Natural killer cell treated with Interleukin-12 subunit alpha and Interleukin-12 subunit beta and Interleukin-15 and Interleukin-18, amount 100 ng/mL, for 72 hours (primary cell): ENCODE results near the gene TNFAIP8L3. TPM values are rescaled to one million over a fixed set of nuclear protein-coding genes. Genes with fewer than 3 reads are reported as not detected.
"Not testable (repeated sequence)": the region's sequence is repeated elsewhere in the genome, so short reads cannot be mapped to it uniquely, and the experiment has no call there.

Experiments
- ATAC-seq, 2 donors: fragments of 150-1000 bp; cut with Tn5 transposase in 1 of 2; sonication (Bioruptor Pico), chemical (Tn5 transposase) in 1 of 2; 2 replicates each; pipeline ENCODE4 v1.10.0; 2021
- DNase-seq: peaks from one replicate; pipeline ENCODE4 v3.0.0; 2022; ENCODE audit warnings: low spot score
- H3K27ac Mint-ChIP-seq, 2 donors: 1 replicate in 1 of 2; 2 replicates in 1 of 2; pipeline ENCODE4 v1.8.0; 2022; ENCODE audit warnings: mixed read lengths in 2 of 2, mild to moderate bottlenecking in 1 of 2, moderate library complexity in 1 of 2
- H3K27me3 Mint-ChIP-seq, 2 donors: 1 replicate in 1 of 2; 2 replicates in 1 of 2; pipeline ENCODE4 v1.8.0; 2022; ENCODE audit warnings: mixed read lengths in 2 of 2
- H3K36me3 Mint-ChIP-seq: one replicate; pipeline ENCODE4 v1.8.0; 2022; ENCODE audit warnings: mixed read lengths
- H3K4me1 Mint-ChIP-seq, 2 donors: 1 replicate in 1 of 2; 2 replicates in 1 of 2; pipeline ENCODE4 v1.8.0; 2022; ENCODE audit warnings: low read depth in 2 of 2, mixed read lengths in 2 of 2, mild to moderate bottlenecking in 1 of 2
- H3K4me3 Mint-ChIP-seq: one replicate; pipeline ENCODE4 v1.8.0; 2022; ENCODE audit warnings: mixed read lengths
- H3K9me3 Mint-ChIP-seq: 2 replicates; pipeline ENCODE4 v1.8.0; 2022; ENCODE audit warnings: mixed read lengths
- total RNA-seq, 2 donors: library from RNA; stranded (reverse); gene quantifications; one replicate each; pipeline ENCODE4 v1.2.3, GENCODE V29; 2022

Gene TNFAIP8L3
- total RNA-seq, 2 donors from 2014 or later, result not detected

DNA sequence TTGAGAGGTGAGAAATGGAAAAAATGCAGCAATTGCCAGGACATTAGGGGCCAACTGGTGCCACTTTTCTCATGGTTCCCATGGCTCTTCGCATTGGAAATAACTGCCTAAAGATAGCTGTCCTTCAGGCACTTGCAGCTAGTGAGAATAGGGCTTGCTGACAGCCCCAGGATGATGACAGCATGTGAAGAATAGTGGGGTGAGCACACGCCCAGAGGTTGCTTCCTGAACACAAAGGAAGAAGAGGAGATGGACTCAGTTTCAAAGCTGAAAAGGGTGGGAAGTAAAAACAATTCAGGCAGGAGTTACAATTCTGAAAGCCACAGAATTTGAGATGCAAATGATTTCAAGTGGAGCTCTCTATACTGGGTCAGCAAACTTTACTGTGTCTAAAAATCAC, 45.6 kb downstream of the TNFAIP8L3 start:
- Mint-ChIP-seq H3K4me1 (no peaks in the 10 kb centered on the region), H3K27me3 (peaks cover 14 to 20% of the 10 kb centered on the region in 2 donors), H3K4me3 (no peak overlapping the region), H3K27ac (no peak overlapping the region), H3K36me3 (no peaks in the 10 kb centered on the region), H3K9me3 (no peaks in the 10 kb centered on the region)
- DNase-seq, result no peak
- no peak for ATAC-seq

DNA sequence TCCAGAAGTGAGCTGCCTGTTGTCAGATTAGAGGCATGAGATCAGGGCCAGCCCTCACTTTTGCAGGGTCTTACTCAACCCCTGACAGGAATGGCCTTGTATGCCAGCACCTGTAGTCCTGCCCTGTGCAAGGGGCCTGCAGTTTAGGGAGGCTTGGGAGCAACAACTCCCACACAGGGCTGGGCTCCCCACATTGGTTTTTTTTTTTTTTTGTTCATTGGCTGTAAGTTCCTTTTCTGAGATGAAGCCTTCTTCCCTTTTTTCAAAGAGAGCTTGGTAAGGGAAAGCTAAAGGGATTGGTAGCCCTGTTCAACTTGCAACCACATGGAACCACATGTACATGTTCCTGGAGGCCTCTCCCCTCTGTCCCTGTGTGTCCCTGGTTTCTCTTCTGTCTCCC, 46.4 kb downstream of the TNFAIP8L3 start:
- Mint-ChIP-seq H3K4me1 (no peaks in the 10 kb centered on the region), H3K27me3 (peaks cover 14 to 17% of the 10 kb centered on the region in 2 donors), H3K9me3 (no peaks in the 10 kb centered on the region), H3K36me3 (no peaks in the 10 kb centered on the region), H3K4me3 (no peak overlapping the region), H3K27ac (no peak overlapping the region)
- DNase-seq (no peak), ATAC-seq (peak in 1 of 2 donors; percentile 37)

DNA sequence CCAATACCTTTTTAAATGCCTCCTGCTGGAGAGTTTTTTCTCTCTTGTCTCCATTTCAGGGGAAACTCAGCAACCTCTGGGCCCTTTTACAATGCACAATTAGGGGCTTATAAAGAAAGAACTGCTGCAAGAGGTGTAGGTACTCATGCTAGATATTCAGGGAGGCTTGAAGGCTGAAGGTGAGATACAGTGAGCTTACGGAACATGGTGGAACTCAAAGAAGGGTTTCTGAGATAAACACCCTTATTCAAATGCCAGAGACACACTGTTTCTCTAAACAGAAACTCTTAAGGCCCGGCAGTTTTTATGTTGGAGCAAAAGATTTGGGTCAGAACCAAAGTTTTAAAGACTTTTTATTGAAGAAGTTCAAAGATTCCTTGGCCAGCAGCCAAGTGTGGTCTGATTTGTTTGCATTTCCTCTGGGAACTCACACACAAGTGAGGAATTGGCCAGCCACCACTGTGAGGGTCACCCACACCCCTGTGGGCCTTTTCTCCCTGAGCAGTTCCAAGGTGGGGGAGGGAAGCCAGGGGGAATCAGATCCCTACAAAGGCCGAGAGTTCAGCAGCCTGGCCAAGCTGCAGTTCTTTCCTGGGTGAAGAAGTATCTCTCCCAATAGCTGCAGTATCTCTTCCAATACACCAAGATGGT, 47.8 kb downstream of the TNFAIP8L3 start:
- ATAC-seq (no peak), DNase-seq (no peak)
- H3K27ac Mint-ChIP-seq, result no peak overlapping the region
- no peak overlapping the region for H3K4me3 Mint-ChIP-seq
- H3K4me1 Mint-ChIP-seq, result no peaks in the 10 kb centered on the region
- no peaks in the 10 kb centered on the region for H3K9me3 Mint-ChIP-seq
- peaks cover 6 to 9% of the 10 kb centered on the region in 2 donors for H3K27me3 Mint-ChIP-seq
- H3K36me3 Mint-ChIP-seq, result no peaks in the 10 kb centered on the region

DNA sequence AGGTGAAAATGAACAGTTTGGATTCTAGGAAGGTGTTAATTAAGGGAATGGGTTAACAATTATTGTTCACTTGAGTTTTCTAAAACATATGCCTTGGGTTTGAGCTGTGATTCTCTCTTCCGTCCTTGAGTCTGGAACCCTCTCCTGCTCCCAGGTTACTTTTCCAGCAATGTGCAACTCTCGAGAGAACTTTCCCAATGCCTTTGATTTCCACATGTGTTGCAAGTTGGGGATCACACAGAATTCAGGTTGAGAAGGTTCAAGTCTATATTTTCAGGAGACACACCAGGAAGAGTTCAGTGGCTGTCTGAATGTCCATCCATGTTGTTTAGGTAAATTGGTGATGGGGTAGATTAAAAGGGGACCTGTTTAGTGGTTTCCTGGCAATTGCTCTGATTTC, 48.7 kb downstream of the TNFAIP8L3 start:
- Mint-ChIP-seq H3K36me3 (no peaks in the 10 kb centered on the region), H3K9me3 (no peaks in the 10 kb centered on the region), H3K27ac (no peak overlapping the region)

DNA sequence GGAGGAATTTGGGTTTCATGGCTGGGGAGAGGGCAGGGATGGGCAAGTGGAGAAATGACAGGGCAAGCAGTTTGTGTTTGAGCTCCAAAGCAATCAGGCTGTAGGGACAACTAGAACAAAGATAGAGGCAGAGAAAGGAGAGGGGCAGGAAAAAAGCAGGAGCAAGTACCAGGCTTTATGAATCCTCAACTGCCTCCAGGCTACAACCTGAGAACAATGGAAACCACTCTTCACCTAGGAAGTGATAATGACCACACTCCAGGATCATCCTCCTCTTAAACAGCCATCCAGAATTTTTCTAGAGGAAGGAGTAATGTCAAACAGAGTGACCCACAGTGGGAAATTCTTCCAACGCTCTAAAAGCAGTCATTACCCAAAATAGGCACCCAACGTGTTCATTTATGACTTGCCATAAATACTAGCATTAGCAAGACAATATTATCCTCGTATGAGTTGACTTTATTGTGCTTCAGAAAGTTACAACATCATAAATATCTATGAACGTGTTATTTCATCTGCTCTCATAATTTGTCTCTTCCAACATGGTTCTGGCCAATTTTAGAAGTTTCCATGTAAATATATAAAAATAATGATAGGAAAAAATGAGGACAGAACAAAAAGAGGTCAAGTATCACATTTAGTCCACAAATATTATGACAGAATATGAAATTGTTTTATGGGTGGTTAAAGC, 50.5 kb downstream of the TNFAIP8L3 start:
- Mint-ChIP-seq H3K4me1 (no peaks in the 10 kb centered on the region), H3K36me3 (no peaks in the 10 kb centered on the region), H3K4me3 (no peak overlapping the region), H3K27me3 (peaks cover 0 to 4% of the 10 kb centered on the region in 2 donors), H3K27ac (no peak overlapping the region), H3K9me3 (no peaks in the 10 kb centered on the region)
- no peak for DNase-seq
- ATAC-seq, result no peak

More for the DNA sequence above, 48.7 kb downstream of the TNFAIP8L3 start:
- Mint-ChIP-seq H3K4me1 (no peaks in the 10 kb centered on the region), H3K4me3 (no peak overlapping the region), H3K27me3 (peaks cover 0 to 4% of the 10 kb centered on the region in 2 donors)
- DNase-seq (no peak), ATAC-seq (no peak)

DNA sequence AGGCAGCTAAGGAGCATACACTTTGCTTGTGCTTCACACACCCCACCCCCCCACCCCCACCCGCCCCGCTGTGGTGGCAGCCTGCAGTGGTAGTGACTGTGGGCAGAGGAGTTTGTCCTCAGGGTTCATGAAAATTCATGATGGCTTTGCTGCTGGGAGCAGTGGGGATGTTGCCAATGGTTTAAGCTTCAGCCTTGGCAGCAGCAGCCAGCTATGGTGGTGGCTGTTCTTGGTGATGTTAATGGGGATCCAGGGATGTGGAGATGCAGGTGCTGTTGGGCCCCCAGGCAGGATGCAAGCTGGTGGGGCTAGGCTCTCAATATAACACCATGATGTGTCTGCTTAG, 55.8 kb downstream of the TNFAIP8L3 start:
- H3K4me1 Mint-ChIP-seq, result no peaks in the 10 kb centered on the region
- H3K27ac Mint-ChIP-seq, result no peak overlapping the region
- H3K36me3 Mint-ChIP-seq, result peaks cover 12% of the 10 kb centered on the region
- DNase-seq (no peak), ATAC-seq (no peak)
- peaks cover 5% of the 10 kb centered on the region for H3K9me3 Mint-ChIP-seq
- H3K27me3 Mint-ChIP-seq, result peaks cover 0 to 4% of the 10 kb centered on the region in 2 donors
- no peak overlapping the region for H3K4me3 Mint-ChIP-seq

DNA sequence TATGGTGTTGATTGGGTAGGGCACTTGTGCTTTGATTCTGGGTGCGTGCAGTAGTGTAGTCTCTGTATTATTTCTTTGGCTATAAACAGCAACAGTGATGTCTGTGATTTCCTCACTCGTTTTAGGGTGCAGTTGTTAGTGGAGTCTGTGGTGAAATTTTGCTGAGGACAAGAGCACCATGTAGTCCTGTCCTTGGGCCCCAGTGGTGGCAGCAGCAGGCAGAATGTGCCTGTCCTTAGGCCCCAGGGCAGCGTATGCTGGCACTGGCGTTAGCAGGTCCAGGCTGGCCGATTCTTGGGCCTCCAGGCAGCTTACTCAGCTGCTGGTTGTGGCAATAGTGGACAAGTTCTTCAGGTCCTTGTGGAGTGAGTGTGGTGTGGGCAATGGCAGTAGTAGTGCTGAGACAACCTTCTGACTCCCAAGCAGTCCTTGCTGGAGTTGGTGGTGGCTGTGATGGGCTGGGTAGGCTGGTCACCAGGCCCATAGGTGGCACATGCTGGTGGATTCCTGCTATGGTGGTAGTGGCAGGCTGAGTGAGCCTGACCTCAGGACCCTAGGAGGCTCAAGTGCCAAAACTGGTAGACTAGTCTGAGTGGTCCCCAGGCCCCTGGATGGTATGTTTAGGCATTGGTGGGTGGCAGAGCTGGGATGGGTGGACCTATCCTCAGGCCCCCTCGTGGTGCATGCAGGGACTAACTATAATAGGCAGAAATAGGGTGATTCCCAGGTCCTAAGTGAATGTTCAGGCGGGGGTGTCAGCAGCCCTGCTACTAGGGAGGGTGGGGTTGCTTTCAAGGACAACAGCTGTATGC, 56.3 kb downstream of the TNFAIP8L3 start:
- DNase-seq (no peak), ATAC-seq (peak in 1 of 2 donors; percentile 38)
- no peaks in the 10 kb centered on the region for H3K4me1 Mint-ChIP-seq
- H3K27me3 Mint-ChIP-seq, result peaks cover 0 to 4% of the 10 kb centered on the region in 2 donors
- H3K9me3 Mint-ChIP-seq, result peaks cover 5% of the 10 kb centered on the region
- peaks cover 12% of the 10 kb centered on the region for H3K36me3 Mint-ChIP-seq
- H3K27ac Mint-ChIP-seq, result no peak overlapping the region
- H3K4me3 Mint-ChIP-seq, result no peak overlapping the region

DNA sequence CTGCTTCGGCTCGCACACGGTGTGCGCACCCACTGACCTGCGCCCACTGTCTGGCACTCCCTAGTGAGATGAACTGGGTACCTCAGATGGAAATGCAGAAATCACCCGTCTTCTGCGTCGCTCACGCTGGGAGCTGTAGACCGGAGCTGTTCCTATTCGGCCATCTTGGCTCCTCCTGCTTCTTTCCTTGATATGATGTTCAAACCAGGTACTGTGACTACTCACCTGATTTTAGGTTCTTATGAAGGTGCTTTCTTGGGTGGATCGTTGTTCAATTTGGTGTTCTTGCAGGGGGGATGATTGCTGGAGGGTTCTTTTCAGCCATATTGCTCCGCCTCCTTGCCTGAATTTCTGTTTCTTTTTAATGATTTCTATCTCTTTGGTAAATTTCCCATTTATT, 57.2 kb downstream of the TNFAIP8L3 start:
- ATAC-seq, H3K27me3 Mint-ChIP-seq, H3K4me1 Mint-ChIP-seq, H3K9me3 Mint-ChIP-seq, H3K27ac Mint-ChIP-seq, DNase-seq, H3K4me3 Mint-ChIP-seq: not testable (repeated sequence)
- peaks cover 12% of the 10 kb centered on the region for H3K36me3 Mint-ChIP-seq

DNA sequence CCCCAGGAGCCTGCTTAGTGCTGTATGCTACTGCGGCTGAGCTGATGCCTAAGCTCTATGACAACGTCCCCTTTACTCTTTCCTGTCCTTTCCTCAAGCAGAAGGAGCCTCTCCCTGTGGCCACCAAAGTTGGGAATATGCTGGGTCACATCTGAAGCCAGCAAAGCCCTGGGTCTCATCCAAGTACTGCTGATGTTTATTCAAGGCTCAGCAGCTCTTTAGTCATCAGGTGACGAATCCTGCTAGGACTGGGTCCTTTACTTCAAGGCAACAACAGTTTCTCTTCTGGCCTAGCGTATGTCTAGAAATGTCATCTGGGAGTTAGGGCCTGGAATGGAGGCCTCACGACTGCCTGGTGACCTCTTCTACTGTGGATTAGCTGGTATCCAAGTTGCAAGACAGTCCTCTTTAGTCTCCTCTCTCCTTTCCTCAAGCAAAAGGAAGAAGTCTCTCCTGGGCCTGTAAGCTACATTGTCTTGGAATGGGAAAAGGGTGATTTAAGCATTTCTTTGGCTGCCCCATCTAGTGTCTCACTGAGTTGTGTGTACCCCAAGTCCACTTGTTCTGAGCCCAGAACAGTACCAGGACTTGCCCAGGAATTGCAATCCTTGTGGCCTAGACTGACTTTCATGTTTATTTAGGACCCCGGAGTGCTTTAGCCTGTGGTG, 63.9 kb downstream of the TNFAIP8L3 start:
- ATAC-seq (no peak), DNase-seq (no peak)
- H3K27ac Mint-ChIP-seq, result no peak overlapping the region
- no peak overlapping the region for H3K4me3 Mint-ChIP-seq
- H3K36me3 Mint-ChIP-seq, result no peaks in the 10 kb centered on the region
- H3K9me3 Mint-ChIP-seq, result no peaks in the 10 kb centered on the region
- no peaks in the 10 kb centered on the region for H3K27me3 Mint-ChIP-seq
- H3K4me1 Mint-ChIP-seq, result no peaks in the 10 kb centered on the region

DNA sequence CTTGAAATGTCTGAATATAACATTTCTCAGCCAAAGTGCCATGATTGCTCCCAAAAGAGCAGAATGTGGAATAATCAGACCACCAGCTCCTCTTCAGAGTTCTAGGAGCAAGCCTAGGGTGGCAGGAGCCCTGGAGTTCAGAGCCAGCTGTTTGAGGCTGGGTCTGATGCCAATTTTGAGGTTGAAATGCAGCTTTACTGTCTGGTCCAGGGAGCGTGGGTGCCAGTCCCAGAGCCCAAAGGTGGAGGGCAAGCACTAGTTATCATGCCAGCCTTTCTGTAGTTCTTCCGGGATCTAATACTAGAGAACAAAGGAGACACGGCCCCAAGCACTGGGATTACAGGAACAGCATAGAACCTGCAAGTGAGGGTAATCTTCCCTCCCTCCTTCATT, 69.3 kb downstream of the TNFAIP8L3 start:
- Mint-ChIP-seq H3K36me3 (no peaks in the 10 kb centered on the region), H3K27me3 (no peaks in the 10 kb centered on the region), H3K9me3 (no peaks in the 10 kb centered on the region), H3K4me1 (no peaks in the 10 kb centered on the region), H3K4me3 (no peak overlapping the region), H3K27ac (no peak overlapping the region)
- ATAC-seq, result no peak
- no peak for DNase-seq

DNA sequence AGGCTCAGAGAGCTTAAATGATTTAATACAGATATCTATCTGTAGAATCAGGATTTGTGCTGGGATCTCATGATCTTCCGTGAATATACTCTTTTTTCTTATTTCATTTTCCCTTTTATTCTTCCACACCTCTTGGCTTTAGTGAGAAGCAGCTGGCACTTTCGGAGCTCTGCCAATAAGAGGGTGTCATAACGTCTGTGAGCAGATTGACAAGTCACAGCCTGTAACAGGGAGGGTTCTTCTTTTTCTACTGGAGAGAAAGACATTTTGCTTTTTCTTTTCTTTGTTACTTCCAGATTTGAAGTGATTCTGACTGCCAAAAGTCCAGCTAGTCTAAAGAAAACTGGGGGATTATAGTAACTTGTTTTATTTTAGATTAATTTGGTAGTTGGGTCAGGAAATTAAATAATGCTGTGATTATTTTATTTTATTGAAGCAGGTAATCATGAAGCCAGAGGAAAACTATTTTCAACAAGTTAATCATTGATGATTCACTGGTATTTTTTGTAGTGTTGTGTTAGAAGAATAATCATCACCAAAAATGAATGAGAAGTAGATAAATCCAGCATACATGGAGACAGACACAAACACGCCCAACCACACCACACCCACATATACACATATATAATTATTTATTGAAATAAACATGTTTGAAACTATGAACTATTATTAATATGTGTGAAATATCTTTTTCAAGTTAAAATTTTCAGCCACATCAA, 69.8 kb downstream of the TNFAIP8L3 start:
- no peaks in the 10 kb centered on the region for H3K9me3 Mint-ChIP-seq
- no peak overlapping the region for H3K4me3 Mint-ChIP-seq
- H3K27ac Mint-ChIP-seq, result no peak overlapping the region
- ATAC-seq, result no peak
- peaks cover 3% of the 10 kb centered on the region for H3K36me3 Mint-ChIP-seq
- no peaks in the 10 kb centered on the region for H3K4me1 Mint-ChIP-seq
- no peaks in the 10 kb centered on the region for H3K27me3 Mint-ChIP-seq
- DNase-seq, result no peak

DNA sequence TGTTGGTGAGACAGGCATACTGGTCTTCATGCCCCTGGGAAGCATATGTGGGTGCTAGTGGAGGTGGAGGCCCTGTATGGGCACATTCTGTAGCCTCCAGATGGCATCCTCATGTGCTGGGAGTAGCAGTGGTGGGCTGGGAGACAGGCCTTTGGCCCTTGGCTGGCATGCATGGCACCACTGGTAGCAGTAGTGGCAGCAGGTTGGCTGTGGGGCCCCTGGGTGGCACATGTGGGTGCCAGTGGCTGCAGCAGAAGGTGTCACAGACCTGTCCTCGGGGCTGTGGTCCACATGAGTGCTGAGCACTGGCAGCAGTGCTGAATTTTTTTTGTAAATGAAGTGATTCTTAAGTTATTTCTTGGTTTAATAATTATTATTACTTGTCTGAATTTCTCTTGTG, 71.2 kb downstream of the TNFAIP8L3 start:
- no peaks in the 10 kb centered on the region for H3K9me3 Mint-ChIP-seq
- DNase-seq (no peak), ATAC-seq (no peak)
- H3K36me3 Mint-ChIP-seq, result peaks cover 12% of the 10 kb centered on the region
- no peak overlapping the region for H3K4me3 Mint-ChIP-seq
- no peak overlapping the region for H3K27ac Mint-ChIP-seq
- H3K4me1 Mint-ChIP-seq, result no peaks in the 10 kb centered on the region
- no peaks in the 10 kb centered on the region for H3K27me3 Mint-ChIP-seq

DNA sequence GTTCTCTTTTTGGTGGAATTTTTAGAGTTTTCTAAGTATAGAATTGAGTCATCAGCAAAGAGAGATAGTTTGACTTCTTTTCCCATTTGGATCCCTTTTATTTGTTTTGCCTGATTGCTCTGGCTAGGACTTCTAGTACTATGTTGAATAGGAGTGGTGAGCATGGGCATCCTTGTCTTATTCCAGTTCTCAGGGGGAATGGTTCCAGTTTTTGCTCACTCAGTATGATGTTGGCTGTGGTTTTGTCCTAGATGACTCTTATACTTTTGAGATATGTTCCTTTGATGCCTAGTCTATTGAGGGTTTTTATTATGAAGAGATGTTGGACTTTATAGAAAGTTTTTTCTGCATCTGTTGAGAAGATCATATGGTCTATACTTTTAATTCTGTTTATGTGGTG, 72.5 kb downstream of the TNFAIP8L3 start:
- ATAC-seq (no peak), DNase-seq (no peak)
- Mint-ChIP-seq H3K36me3 (peaks cover 12% of the 10 kb centered on the region), H3K4me1 (no peaks in the 10 kb centered on the region), H3K9me3 (no peaks in the 10 kb centered on the region), H3K27me3 (no peaks in the 10 kb centered on the region), H3K27ac (no peak overlapping the region), H3K4me3 (no peak overlapping the region)
